ENCODE data around the gene OR2A14. TPM values are rescaled to one million over a fixed set of nuclear protein-coding genes. Genes with fewer than 3 reads are reported as not detected.
"Not testable (repeated sequence)": the region's sequence is repeated elsewhere in the genome, so short reads cannot be mapped to it uniquely, and the experiment has no call there.

Gene OR2A14
- total and polyA plus RNA-seq, 8 donors = not detected

GRCh38 chr7:144113651-144114050, 9.3 kb upstream of the OR2A14 start:
- Histone ChIP-seq H3K4me1 (no peaks in the 10 kb centered on the region), H3K27me3 (no peaks in the 10 kb centered on the region), H3K4me3 (no peak overlapping the region), H3K36me3 (no peaks in the 10 kb centered on the region), H3K27ac (no peak overlapping the region), H3K9me3 (no peaks in the 10 kb centered on the region)
- intact Hi-C loops (cut with DNase I; ENCODE audit: low total_unique reads) = no loop called here
- WGBS, 5 donors = 24 to 41% (median 32%) methylated on average over 1 of the region's 1 CpG
- no peak for DNase-seq
- TF ChIP-seq POLR2AphosphoS5 (IDR thresholded peaks at IDR 0.05) = no peak
- TF ChIP-seq POLR2A (IDR thresholded peaks at IDR 0.05) = no peak
- TF ChIP-seq EP300 (IDR thresholded peaks at IDR 0.05) = no peak
- TF ChIP-seq CTCF (IDR thresholded peaks at IDR 0.05) = no peak

DNA sequence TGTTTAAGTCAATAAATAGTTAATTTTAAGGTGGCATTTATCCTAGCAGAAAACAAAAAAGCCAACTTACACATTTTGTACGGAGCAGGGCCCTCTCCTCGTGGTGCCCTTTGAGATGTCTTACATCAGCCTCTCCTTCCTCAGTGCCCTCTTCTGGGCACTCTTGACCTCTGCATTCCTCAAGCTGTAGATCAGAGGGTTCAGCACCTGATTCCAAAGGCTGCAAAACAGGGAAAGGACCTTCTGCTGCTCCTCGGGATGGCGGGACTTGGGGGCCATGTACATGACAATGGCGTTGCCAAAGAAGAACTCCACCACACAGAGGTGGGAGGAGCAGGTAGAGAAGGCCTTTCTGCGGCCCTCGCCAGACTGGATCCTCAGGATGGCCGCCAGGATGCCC, 4.6 kb upstream of the OR2A14 start:
- Histone ChIP-seq H3K27ac (no peak overlapping the region), H3K4me1 (no peaks in the 10 kb centered on the region), H3K27me3 (no peaks in the 10 kb centered on the region), H3K9me3 (no peaks in the 10 kb centered on the region), H3K4me3 (no peak overlapping the region), H3K36me3 (no peaks in the 10 kb centered on the region)
- WGBS, 5 donors = 58 to 78% (median 74%) methylated on average over 8 of the region's 8 CpGs
- no peak for DNase-seq
- intact Hi-C loops (cut with DNase I; ENCODE audit: low total_unique reads) = no loop called here
- TF ChIP-seq CTCF (IDR thresholded peaks at IDR 0.05) = no peak

DNA sequence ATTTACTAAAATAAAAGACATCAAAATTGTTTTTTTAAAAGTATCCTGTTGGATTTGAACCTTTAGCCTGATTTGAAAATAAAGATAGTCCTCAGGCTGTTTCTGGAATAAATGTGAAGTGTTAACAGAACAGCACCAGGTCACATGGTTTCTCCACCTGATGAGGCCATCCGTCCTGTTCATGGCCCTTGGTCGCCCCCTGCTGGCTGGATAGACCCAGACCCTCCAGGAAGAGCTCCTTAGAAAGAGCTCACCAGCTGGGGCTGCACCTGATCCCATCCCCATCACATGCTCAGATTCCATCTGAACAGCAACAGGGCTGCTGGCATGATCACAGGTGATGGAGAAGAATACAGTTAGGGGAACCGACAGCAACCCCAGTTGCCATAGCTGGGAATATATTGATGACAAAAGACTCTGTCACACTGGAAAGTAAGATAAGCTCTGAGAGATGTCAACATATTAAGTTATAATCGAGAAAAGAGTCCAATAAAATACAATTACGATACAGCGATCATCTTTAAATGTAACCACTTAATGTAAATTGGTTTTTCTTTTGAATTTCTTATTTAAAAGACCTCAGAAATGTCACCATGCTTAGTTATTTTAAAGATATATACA, 4.8 kb downstream of the OR2A14 start:
- no peaks in the 10 kb centered on the region for H3K4me1 ChIP-seq
- TF ChIP-seq POLR2A (IDR thresholded peaks at IDR 0.05) (no peak), CTCF (IDR thresholded peaks at IDR 0.05) (peak in 4 of 7 experiments; percentile 66 to 85 (median 72))
- no peaks in the 10 kb centered on the region for H3K36me3 ChIP-seq
- no peaks in the 10 kb centered on the region for H3K27me3 ChIP-seq
- no peak overlapping the region for H3K27ac ChIP-seq
- WGBS, 5 donors = 41 to 44% (median 42%) methylated on average over 6 of the region's 6 CpGs
- intact Hi-C loops (cut with DNase I; ENCODE audit: low total_unique reads) = no loop called here
- no peak overlapping the region for H3K4me3 ChIP-seq
- H3K9me3 ChIP-seq = no peaks in the 10 kb centered on the region
- DNase-seq = peak; percentile 91 to 92

DNA sequence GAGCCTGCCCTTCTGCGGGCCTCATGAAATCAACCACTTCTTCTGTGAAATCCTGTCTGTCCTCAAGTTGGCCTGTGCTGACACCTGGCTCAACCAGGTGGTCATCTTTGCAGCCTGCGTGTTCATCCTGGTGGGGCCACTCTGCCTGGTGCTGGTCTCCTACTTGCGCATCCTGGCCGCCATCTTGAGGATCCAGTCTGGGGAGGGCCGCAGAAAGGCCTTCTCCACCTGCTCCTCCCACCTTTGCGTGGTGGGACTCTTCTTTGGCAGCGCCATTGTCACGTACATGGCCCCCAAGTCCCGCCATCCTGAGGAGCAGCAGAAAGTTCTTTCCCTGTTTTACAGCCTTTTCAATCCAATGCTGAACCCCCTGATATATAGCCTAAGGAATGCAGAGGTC, 6.6 kb downstream of the OR2A14 start:
- H3K4me3 ChIP-seq; intact Hi-C loops (cut with DNase I; ENCODE audit: low total_unique reads); H3K36me3 ChIP-seq; H3K27me3 ChIP-seq; H3K27ac ChIP-seq; H3K4me1 ChIP-seq; DNase-seq; H3K9me3 ChIP-seq: not testable (repeated sequence)
- 91 to 94% (median 93%) methylated on average over 9 of the region's 9 CpGs for WGBS, 5 donors

DNA sequence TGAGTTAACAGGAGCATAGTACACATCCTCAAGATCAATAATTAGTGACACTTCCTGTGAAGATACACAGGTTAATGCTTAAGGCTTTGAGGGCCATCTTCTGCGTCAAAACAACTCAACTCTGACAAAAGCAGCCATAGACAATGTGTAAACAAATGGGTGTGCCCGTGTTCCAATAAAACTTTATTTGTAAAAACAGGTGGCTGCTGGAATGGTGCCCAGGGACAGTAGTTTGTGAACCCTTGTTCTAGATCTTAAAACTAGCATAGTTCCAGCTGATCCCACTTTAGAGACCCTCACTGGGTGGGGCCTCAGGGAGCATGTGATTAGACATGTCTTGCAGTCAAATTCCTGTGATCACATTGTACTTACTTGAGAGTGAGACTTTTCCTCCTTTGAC, 7.8 kb downstream of the OR2A14 start:
- Histone ChIP-seq H3K27ac (no peak overlapping the region), H3K27me3 (no peaks in the 10 kb centered on the region), H3K4me3 (no peak overlapping the region), H3K9me3 (no peaks in the 10 kb centered on the region), H3K36me3 (no peaks in the 10 kb centered on the region), H3K4me1 (no peaks in the 10 kb centered on the region)
- no peak for DNase-seq
- no peak for TF ChIP-seq EP300 (IDR thresholded peaks at IDR 0.05)
- TF ChIP-seq POLR2AphosphoS5 (IDR thresholded peaks at IDR 0.05) = no peak
- TF ChIP-seq CTCF (IDR thresholded peaks at IDR 0.05) = no peak
- intact Hi-C loops (cut with DNase I; ENCODE audit: low total_unique reads) = no loop called here
- 69 to 85% (median 78%) methylated on average over 2 of the region's 2 CpGs for WGBS, 5 donors

Data from stomach (tissue), 9 donors.